ENCODE data around the gene TNFRSF9. TPM values are rescaled to one million over a fixed set of nuclear protein-coding genes. Genes with fewer than 3 reads are reported as not detected.

The TNFRSF9 gene
- total RNA-seq, 2 donors from 2014 or later, result 35.4 to 86.2 TPM

DNA sequence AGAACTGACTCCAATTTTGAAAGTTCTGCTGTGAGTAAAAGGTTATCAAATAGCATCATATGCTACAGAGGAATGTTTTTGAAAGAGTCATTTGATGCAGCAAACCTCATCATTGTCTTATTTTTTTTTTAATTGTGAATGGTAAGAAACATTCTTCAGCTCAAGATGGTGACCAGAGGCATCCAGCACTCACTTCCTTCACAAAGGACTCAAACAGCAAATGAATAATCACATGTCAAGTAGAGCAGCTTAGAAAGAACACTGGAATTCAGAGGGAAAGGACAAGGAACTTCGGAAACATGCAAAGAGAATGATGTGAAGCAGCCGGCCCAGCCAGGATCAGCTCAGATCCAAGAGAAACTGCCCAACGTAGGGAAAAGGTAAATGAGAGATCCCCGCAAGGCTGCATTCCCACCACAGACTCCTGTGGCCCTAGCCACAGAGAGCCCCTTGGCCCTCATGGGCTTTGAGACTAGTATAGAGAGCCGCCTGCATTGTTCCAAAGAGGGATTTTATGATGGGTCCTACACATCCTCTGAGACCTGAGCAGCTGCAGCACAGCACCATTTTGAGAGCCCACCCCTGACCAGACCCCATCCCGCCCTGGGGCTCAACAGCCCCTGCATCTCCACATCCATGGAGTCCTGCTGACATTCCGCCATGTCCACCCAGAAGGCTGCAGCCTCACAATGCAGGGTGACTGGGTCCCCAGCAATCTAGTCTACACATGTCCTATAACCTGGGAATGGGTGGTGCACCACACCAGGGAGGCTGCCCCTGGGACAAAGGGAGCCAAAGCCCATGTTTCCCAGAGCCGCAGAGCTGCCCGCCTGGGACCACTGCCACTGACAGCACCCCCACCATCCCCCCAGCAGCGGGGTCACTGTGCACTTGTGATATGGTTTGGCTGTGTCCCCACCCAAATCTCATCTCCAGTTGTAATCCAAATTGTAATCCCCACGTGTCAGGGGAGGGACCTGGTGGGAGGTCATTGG, 66.5 kb downstream of the TNFRSF9 start:
- ATAC-seq (replicated peaks in 1 of 2), result no peak
- peaks cover 10% of the 10 kb centered on the region for H3K27me3 Mint-ChIP-seq (ENCODE audit: low read depth)
- H3K27ac Mint-ChIP-seq, result no peak overlapping the region
- H3K4me1 Mint-ChIP-seq (ENCODE audit: low read depth), result peaks cover 6% of the 10 kb centered on the region
- no peak for DNase-seq
- peaks cover 4 to 5% of the 10 kb centered on the region in 2 donors for H3K9me3 Mint-ChIP-seq
- H3K4me3 Mint-ChIP-seq, result no peak overlapping the region
- H3K36me3 Mint-ChIP-seq (ENCODE audit: insufficient read depth in 2 of 2), result peaks cover 4 to 5% of the 10 kb centered on the region in 2 donors

DNA sequence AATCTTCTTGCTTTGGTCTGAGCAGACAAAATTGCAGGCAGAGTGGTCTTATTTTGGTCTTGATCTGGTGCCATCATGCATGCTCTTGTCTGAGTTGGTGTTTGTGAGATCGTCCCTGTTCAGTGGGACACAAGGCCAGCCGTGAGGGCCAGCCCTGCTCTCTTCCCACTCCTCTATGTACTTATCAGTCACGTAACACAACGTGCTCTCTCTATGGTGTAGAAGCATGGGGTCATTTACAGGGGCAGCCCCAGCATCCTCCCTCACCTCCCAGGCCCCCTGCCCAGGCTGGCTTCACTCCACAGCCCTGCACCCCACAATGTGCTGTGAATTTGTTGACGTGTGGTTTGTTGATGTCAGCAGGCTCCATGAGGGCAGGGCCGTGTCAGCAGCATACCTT, 69.5 kb downstream of the TNFRSF9 start:
- H3K4me3 Mint-ChIP-seq, result no peak overlapping the region
- H3K4me1 Mint-ChIP-seq (ENCODE audit: low read depth), result no peaks in the 10 kb centered on the region
- DNase-seq, result no peak
- no peaks in the 10 kb centered on the region for H3K36me3 Mint-ChIP-seq (ENCODE audit: insufficient read depth in 2 of 2)
- no peak overlapping the region for H3K27ac Mint-ChIP-seq
- H3K27me3 Mint-ChIP-seq (ENCODE audit: low read depth), result no peaks in the 10 kb centered on the region
- no peak for ATAC-seq (replicated peaks in 1 of 2)
- H3K9me3 Mint-ChIP-seq, result no peaks in the 10 kb centered on the region

DNA sequence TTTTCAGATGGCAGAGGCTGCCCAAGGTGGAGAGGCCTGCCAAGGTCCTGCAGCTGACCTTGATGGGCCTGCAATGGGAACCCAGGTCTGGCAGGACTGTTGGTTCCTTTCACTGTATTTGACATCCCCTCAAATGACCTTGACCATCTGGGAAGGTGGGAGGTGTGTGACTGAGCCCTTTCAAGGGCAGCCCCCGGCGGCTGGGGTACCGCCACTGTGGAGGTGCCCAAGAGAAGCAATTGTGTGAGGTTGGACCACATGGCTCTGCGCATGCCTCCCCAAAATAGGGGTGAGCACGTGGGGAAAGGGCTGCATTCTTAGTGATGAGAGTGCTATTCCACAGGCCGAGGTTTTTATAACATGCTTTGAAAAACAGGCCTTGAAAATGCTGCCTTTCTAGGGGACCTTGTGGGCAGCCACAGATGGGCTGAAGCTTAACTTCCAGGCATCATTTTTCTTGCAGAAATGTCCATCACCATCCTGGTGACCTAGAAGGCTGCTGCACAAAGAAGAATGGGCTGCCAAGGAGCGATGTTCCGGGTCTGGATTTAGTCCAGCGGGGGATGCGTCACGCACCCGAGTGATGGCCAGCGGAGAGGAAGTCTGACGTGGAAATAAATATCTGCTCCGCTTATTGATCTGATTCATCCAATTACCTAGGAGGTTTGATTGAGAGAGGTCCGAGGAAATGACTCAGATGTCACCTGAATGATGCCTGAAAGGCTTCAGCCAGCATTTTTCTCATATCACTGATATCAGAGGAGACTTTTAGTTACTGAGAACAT, 71.3 kb downstream of the TNFRSF9 start:
- Mint-ChIP-seq H3K27ac (no peak overlapping the region), H3K27me3 (ENCODE audit: low read depth) (no peaks in the 10 kb centered on the region), H3K4me1 (ENCODE audit: low read depth) (no peaks in the 10 kb centered on the region), H3K36me3 (ENCODE audit: insufficient read depth in 2 of 2) (no peaks in the 10 kb centered on the region), H3K9me3 (no peaks in the 10 kb centered on the region), H3K4me3 (no peak overlapping the region)
- no peak for DNase-seq
- ATAC-seq (replicated peaks in 1 of 2), result no peak

DNA sequence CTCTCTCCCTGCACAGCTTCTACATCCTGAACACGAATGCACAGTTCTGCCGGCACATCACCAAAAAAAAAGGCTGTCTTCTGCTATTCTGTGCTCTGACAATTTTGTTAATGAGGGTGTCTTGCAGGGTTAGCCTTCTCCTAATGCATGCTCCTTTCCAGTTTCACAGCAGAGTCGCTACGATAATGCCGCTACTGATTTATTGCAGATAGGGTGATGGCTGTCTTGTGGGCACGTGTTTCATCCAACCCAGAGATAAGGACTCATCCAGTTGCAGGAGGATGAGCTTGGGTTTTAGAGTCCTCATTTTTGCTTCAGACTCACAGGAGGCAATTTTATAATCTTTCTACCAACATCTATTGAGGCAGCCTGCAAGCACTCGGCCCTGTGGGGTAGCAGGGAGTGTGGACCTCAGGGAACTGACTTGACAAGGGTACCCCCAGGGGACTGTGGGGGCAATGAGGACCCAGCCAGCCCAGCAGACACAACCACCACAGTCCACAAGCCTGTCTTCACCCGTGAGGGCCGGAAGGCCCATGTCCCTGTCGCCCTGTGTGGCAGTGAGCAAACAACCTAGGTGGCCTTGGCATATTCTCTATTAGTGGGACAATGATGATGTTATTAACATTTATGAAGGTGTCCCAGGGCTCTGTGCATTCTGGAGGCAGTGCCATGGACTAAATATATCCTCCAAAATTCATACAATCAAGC, 72.4 kb downstream of the TNFRSF9 start:
- ATAC-seq (replicated peaks in 1 of 2), result no peak
- no peak overlapping the region for H3K4me3 Mint-ChIP-seq
- H3K27ac Mint-ChIP-seq, result no peak overlapping the region
- no peaks in the 10 kb centered on the region for H3K4me1 Mint-ChIP-seq (ENCODE audit: low read depth)
- no peak for DNase-seq
- H3K36me3 Mint-ChIP-seq (ENCODE audit: insufficient read depth in 2 of 2), result no peaks in the 10 kb centered on the region
- H3K27me3 Mint-ChIP-seq (ENCODE audit: low read depth), result no peaks in the 10 kb centered on the region
- H3K9me3 Mint-ChIP-seq, result no peaks in the 10 kb centered on the region

DNA sequence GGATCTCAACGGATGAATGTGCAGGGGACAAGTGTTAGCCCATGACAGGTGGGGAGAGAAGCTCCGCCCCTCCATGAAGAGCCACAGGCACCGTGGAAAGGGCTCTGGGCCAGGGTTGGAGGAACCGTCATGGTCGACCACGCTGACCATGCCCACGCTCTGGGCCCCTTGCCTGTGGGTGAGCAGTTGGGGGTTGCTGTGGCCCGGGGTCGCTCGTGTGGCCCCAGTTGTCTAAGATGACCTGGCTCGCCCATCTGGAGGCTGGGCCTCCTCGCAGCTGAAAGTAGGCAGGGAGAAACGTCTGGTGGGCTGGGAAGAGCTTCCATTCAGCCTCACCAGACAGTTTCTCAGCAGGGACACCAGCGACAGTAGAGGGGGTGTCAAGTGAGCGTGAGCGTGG, 74.7 kb downstream of the TNFRSF9 start:
- Mint-ChIP-seq H3K36me3 (ENCODE audit: insufficient read depth in 2 of 2) (no peaks in the 10 kb centered on the region), H3K27me3 (ENCODE audit: low read depth) (no peaks in the 10 kb centered on the region), H3K9me3 (no peaks in the 10 kb centered on the region), H3K27ac (no peak overlapping the region), H3K4me1 (ENCODE audit: low read depth) (no peaks in the 10 kb centered on the region), H3K4me3 (no peak overlapping the region)
- ATAC-seq (replicated peaks in 1 of 2) (no peak), DNase-seq (no peak)

Other genes starting within 250 kb of the TNFRSF9 start
- 10 to 100 TPM; 19.7 to 21.7 TPM for gene VAMP3, start 169.5 kb downstream of the TNFRSF9 start, total RNA-seq
- 1 to 10 TPM; 1.2 to 1.3 TPM for gene PER3, start 156.5 kb downstream of the TNFRSF9 start, total RNA-seq
- gene UTS2, start 87.8 kb downstream of the TNFRSF9 start, total RNA-seq, result not detected
- 100 to 1,000 TPM; 247 to 273 TPM for gene PARK7, start 20.9 kb upstream of the TNFRSF9 start, total RNA-seq
- 1 to 10 TPM; 2.6 to 3.3 TPM for gene ERRFI1, start 85.5 kb upstream of the TNFRSF9 start, total RNA-seq